Heart left ventricle (tissue), 16 donors: ENCODE data around the gene SLC39A3. TPM values are rescaled to one million over a fixed set of nuclear protein-coding genes. Genes with fewer than 3 reads are reported as not detected.

ENCODE experiments used
- ATAC-seq, 4 donors: fragments of 200-7000 bp; cut with Tn5 transposase; one replicate each; pipeline ENCODE4 v1.9.1; 2020 to 2022; ENCODE audit warnings: moderate library complexity in 4 of 4, mild to moderate bottlenecking in 3 of 4, moderate number of reproducible peaks in 1 of 4
- DNase-seq, 5 donors: peaks; one replicate each; pipeline ENCODE4 v3.0.0-alpha.2; 2020
- H3K27ac ChIP-seq, 12 donors: fragments of 200-600 bp; sonication (generic) in 4 of 12; one replicate each; pipeline versions ENCODE4 v1.5.0 to v1.8.0; 2016 to 2022; ENCODE audit warnings: mild to moderate bottlenecking in 2 of 12
- H3K27me3 ChIP-seq, 9 donors: fragments of 200-600 bp; sonication (generic) in 2 of 9; one replicate each; pipeline versions ENCODE4 v1.5.1 to v1.8.0; 2016 to 2022; ENCODE audit warnings: mild to moderate bottlenecking in 3 of 9
- H3K36me3 ChIP-seq, 9 donors: fragments of 200-600 bp; sonication (generic) in 2 of 9; one replicate each; pipeline versions ENCODE4 v1.5.0 to v1.8.0; 2018 to 2022; ENCODE audit warnings: mild to moderate bottlenecking in 2 of 9
- H3K4me1 ChIP-seq, 12 donors: fragments of 200-600 bp; sonication (generic) in 4 of 12; one replicate each; pipeline versions ENCODE4 v1.5.0 to v1.8.0; 2016 to 2022; ENCODE audit warnings: mild to moderate bottlenecking in 3 of 12
- H3K4me3 ChIP-seq, 12 donors: fragments of 200-600 bp; sonication (generic) in 4 of 12; one replicate each; pipeline versions ENCODE4 v1.5.0 to v1.8.0; 2017 to 2022; ENCODE audit warnings: mild to moderate bottlenecking in 9 of 12, moderate library complexity in 4 of 12
- H3K9me3 ChIP-seq, 12 donors: fragments of 200-600 bp; sonication (generic) in 4 of 12; one replicate each; pipeline versions ENCODE4 v1.5.0 to v1.8.0; 2016 to 2022; ENCODE audit warnings: mild to moderate bottlenecking in 1 of 12
- POLR2A ChIP-seq, 2 donors: fragments of 450-650 bp; IDR thresholded peaks; one replicate each; pipeline ENCODE4 v1.6.1; 2017; ENCODE audit warnings: antibody characterized with exemption in 2 of 2, mild to moderate bottlenecking in 2 of 2, moderate library complexity in 2 of 2
- whole genome bisulfite sequencing, 4 donors: extraction: QIAGEN DNeasy Blood & Tissue Kit in 2 of 4; methylation state at CpG; one replicate each; pipeline versions ENCODE4 v1.1.5 to v1.1.7; 2013 to 2018; 5-methylcytosine and 5-hydroxymethylcytosine counted together
- intact Hi-C, 10 donors: fragments of 100-400 bp; cut with DNase I; formaldehyde crosslinking; loops; one replicate each; pipeline versions ENCODE4 v1.11.1 to v1.14.2; 2022
- polyA plus RNA-seq, 2 donors: library from polyadenylated mRNA; stranded (reverse); fragments of 200-250 nt; gene quantifications; one replicate each; pipeline ENCODE4 v1.2.3, GENCODE V29; 2013
- total RNA-seq, 9 donors: library from RNA; depleted of rRNA in 2 of 9; stranded (reverse); fragments of >200 nt in 2 of 9; fragmentation: NEBNext Ultra II Directional in 3 of 9; extraction: Animal tissue kit (Norgen Biotek cat#: 25700) in 3 of 9; gene quantifications; one replicate each; pipeline versions ENCODE4 v1.1.0 to v1.2.4, GENCODE V29; 2016 to 2023
- TF ChIP-seq, protein P1 (sequence below), 12 donors: fragments of 200-600 bp; sonication (generic) in 4 of 12; IDR thresholded peaks; one replicate each; pipeline versions ENCODE4 v1.5.0 to v1.8.0; 2018 to 2022; ENCODE audit warnings: antibody characterized with exemption in 12 of 12, mild to moderate bottlenecking in 5 of 12
- donor health status: ischemic (EF 13 %, LVEDD 7.1; RV severe dilation, severe dysfunction).
- donor health status: healthy with polysubstance abuse.
- donor health status: DM: no; HTN: yes; CAD: no.
- donor health status: DM: no; HTN: no; CAD: no.
- donor health status: ischemic (EF 25% LVEDD 6.9; RV normal size, moderate dysfunction).
- donor health status: ischemic (EF 25% LVEDD 5.7; RV mildly dilated, moderate dysfunction).
- donor health status: healthy.
- donor health status: DM: yes; HTN: yes; CAD: no.
- donor health status: ischemic (EF 35%, LVEDD 5.7; RV mildly dilated, moderate dysfunction).
- donor health status: nonischemic (EF 11% LVEDD 7.7; RV severe dilation, severe dysfunction).
- donor health status: DM: yes; HTN: yes; CAD: no.
- donor health status: PGD.
- donor health status: ischemic (EF 29% LVEDD 5.4; RV normal size, mild dysfunction).
- donor health status: nonischemic (EF 23%, LVEDD 6.1; RV moderate dilation, normal function).

Gene SLC39A3
- total and polyA plus RNA-seq, 11 donors, result 16.4 to 63.7 (median 30.9) TPM

GRCh38 chr19:2690856-2691255 is 49.0 kb downstream of the SLC39A3 start:
- ATAC-seq (no peak), DNase-seq (no peak)
- Histone ChIP-seq H3K27me3 (no peaks in the 10 kb centered on the region), H3K9me3 (no peaks in the 10 kb centered on the region), H3K36me3 (no peaks in the 10 kb centered on the region), H3K4me1 (peaks cover 0 to 26% (median 13%) of the 10 kb centered on the region in 12 donors), H3K4me3 (no peak overlapping the region), H3K27ac (no peak overlapping the region)
- 85 to 93% (median 90%) methylated on average over 11 of the region's 11 CpGs for WGBS, 4 donors
- intact Hi-C loops, result no loop called here
- TF ChIP-seq, protein P1, sequence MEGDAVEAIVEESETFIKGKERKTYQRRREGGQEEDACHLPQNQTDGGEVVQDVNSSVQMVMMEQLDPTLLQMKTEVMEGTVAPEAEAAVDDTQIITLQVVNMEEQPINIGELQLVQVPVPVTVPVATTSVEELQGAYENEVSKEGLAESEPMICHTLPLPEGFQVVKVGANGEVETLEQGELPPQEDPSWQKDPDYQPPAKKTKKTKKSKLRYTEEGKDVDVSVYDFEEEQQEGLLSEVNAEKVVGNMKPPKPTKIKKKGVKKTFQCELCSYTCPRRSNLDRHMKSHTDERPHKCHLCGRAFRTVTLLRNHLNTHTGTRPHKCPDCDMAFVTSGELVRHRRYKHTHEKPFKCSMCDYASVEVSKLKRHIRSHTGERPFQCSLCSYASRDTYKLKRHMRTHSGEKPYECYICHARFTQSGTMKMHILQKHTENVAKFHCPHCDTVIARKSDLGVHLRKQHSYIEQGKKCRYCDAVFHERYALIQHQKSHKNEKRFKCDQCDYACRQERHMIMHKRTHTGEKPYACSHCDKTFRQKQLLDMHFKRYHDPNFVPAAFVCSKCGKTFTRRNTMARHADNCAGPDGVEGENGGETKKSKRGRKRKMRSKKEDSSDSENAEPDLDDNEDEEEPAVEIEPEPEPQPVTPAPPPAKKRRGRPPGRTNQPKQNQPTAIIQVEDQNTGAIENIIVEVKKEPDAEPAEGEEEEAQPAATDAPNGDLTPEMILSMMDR (IDR thresholded peaks at IDR 0.05), result no peak
- no peak for TF ChIP-seq POLR2A (IDR thresholded peaks at IDR 0.05)

DNA sequence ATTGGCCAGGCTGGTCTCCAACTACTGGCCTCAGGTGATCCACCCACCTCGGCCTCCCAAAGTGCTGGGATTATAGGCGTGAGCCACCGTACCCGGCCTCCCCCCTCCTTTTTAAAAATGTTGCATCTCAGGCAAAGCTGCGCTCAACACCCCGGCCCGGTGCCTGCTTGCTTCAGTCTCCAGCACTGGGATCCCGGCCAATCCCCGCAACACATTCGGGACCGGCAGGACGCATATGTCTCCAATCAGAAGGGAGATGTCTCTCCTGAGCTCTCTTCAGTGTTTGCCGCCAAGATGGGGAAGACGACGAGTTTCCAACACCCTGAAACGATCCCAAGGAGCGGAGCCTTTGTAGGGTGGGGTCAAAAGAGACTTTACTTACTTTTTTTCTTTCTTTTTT is 53.5 kb downstream of the SLC39A3 start:
- DNase-seq (no peak), ATAC-seq (no peak)
- Histone ChIP-seq H3K36me3 (peaks cover 0 to 3% (median 0%) of the 10 kb centered on the region in 9 donors), H3K4me3 (no peak overlapping the region), H3K27ac (peak overlapping the region in 5 of 12 donors; percentile 10 to 78 (median 64)), H3K9me3 (no peaks in the 10 kb centered on the region), H3K27me3 (no peaks in the 10 kb centered on the region), H3K4me1 (no peaks in the 10 kb centered on the region)
- TF ChIP-seq, protein P1 (IDR thresholded peaks at IDR 0.05), result no peak
- no peak for TF ChIP-seq POLR2A (IDR thresholded peaks at IDR 0.05)
- intact Hi-C loops, result no loop called here
- WGBS, 4 donors, result 82 to 86% (median 84%) methylated on average over 17 of the region's 17 CpGs

DNA sequence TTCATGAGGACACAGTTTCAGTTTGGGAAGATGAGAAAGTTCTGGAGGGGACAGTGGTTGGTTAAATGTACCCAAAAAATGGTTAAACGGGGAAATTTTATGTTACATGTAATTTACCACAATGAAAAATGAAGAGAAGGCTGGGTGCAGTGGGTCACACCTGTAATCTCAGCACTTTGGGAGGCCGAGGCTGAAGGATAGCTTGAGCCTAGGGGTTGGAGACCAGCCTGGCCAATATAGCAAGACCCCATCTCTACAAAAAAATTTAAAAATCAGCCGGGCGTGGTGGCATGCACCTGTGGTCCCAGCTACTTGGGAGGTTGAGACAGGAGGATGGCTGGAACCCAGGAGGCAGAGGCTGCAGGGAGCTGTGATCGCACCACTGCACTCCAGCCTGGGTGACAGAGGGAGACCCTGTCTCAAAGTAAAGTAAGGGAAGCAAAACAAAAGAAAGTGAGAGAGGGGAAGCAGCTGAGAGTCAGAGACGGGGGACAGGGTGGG is 54.6 kb downstream of the SLC39A3 start:
- DNase-seq, result no peak
- WGBS, 4 donors, result 87 to 93% (median 92%) methylated on average over 6 of the region's 6 CpGs

GRCh38 chr19:2683430-2684003 is 56.3 kb downstream of the SLC39A3 start:
- H3K27me3 ChIP-seq, result no peaks in the 10 kb centered on the region
- H3K9me3 ChIP-seq, result no peaks in the 10 kb centered on the region
- no peak for DNase-seq
- no peak overlapping the region for H3K27ac ChIP-seq
- H3K4me3 ChIP-seq, result no peak overlapping the region
- TF ChIP-seq, protein P1 (IDR thresholded peaks at IDR 0.05), result no peak
- no peak for TF ChIP-seq POLR2A (IDR thresholded peaks at IDR 0.05)
- intact Hi-C loops, result no loop called here
- WGBS, 4 donors, result 81 to 87% (median 81%) methylated on average over 20 of the region's 20 CpGs
- no peaks in the 10 kb centered on the region for H3K4me1 ChIP-seq
- ATAC-seq, result no peak
- peaks cover 0 to 5% (median 0%) of the 10 kb centered on the region in 9 donors for H3K36me3 ChIP-seq

More for the DNA sequence above, 54.6 kb downstream of the SLC39A3 start:
- intact Hi-C loops, result no loop called here
- no peak for ATAC-seq
- TF ChIP-seq POLR2A (IDR thresholded peaks at IDR 0.05), result no peak
- TF ChIP-seq, protein P1 (IDR thresholded peaks at IDR 0.05), result no peak
- H3K27ac ChIP-seq, result peak overlapping the region in 10 of 12 donors; percentile 10 to 78 (median 63)
- H3K4me3 ChIP-seq, result no peak overlapping the region
- H3K36me3 ChIP-seq, result peaks cover 0 to 5% (median 0%) of the 10 kb centered on the region in 9 donors
- no peaks in the 10 kb centered on the region for H3K27me3 ChIP-seq
- H3K4me1 ChIP-seq, result no peaks in the 10 kb centered on the region
- no peaks in the 10 kb centered on the region for H3K9me3 ChIP-seq

Other genes starting within 250 kb of the SLC39A3 start
- gene GNG7, start 37.3 kb downstream of the SLC39A3 start, total RNA-seq, result 10 to 100 TPM; 13.9 to 46.4 (median 32.5) TPM
- 10 to 100 TPM; 11.7 to 22.5 TPM for gene GNG7, start 37.3 kb downstream of the SLC39A3 start, polyA plus RNA-seq
- 100 to 1,000 TPM in 6 of 9 donors, 10 to 100 TPM in 3; 77.4 to 191 (median 142) TPM for gene DIRAS1, start 18.6 kb downstream of the SLC39A3 start, total RNA-seq
- gene DIRAS1, start 18.6 kb downstream of the SLC39A3 start, polyA plus RNA-seq, result 100 to 1,000 TPM; 112 to 168 TPM
- gene SGTA, start 43.3 kb upstream of the SLC39A3 start, total RNA-seq, result 10 to 100 TPM; 47.4 to 76.8 (median 62.4) TPM
- gene SGTA, start 43.3 kb upstream of the SLC39A3 start, polyA plus RNA-seq, result 100 to 1,000 TPM in 1 of 2 donors, 10 to 100 TPM in 1; 79.9 to 125 TPM
- gene THOP1, start 45.5 kb upstream of the SLC39A3 start, total RNA-seq, result 10 to 100 TPM; 36.8 to 78.7 (median 43.9) TPM
- 100 to 1,000 TPM in 1 of 2 donors, 10 to 100 TPM in 1; 75.5 to 114 TPM for gene THOP1, start 45.5 kb upstream of the SLC39A3 start, polyA plus RNA-seq
- gene ZNF554, start 79.9 kb upstream of the SLC39A3 start, total RNA-seq, result 1 to 10 TPM; 2.7 to 6.1 (median 4.6) TPM
- 1 to 10 TPM; 1.4 to 4.3 TPM for gene ZNF554, start 79.9 kb upstream of the SLC39A3 start, polyA plus RNA-seq
- 10 to 100 TPM in 1 of 9 donors, 1 to 10 TPM in 8; 5.9 to 11.5 (median 8.2) TPM for gene ZNF555, start 101.5 kb upstream of the SLC39A3 start, total RNA-seq
- 1 to 10 TPM; 2.7 to 3.8 TPM for gene ZNF555, start 101.5 kb upstream of the SLC39A3 start, polyA plus RNA-seq
- gene ZNF556, start 127.3 kb upstream of the SLC39A3 start, total RNA-seq, result under 1 TPM in 2 of 9 donors, not detected in 7; 0.16 to 0.20 TPM
- not detected for gene ZNF556, start 127.3 kb upstream of the SLC39A3 start, polyA plus RNA-seq
- gene ZNF57, start 160.9 kb upstream of the SLC39A3 start, total RNA-seq, result 1 to 10 TPM; 2.1 to 5.6 (median 3.3) TPM
- gene ZNF57, start 160.9 kb upstream of the SLC39A3 start, polyA plus RNA-seq, result 1 to 10 TPM; 2.3 to 3.8 TPM
- gene ZNF77, start 205.0 kb upstream of the SLC39A3 start, total RNA-seq, result 1 to 10 TPM; 1.8 to 3.2 (median 2.3) TPM
- 1 to 10 TPM; 1.7 to 2.5 TPM for gene ZNF77, start 205.0 kb upstream of the SLC39A3 start, polyA plus RNA-seq
- gene TLE6, start 237.5 kb upstream of the SLC39A3 start, total RNA-seq, result 1 to 10 TPM in 2 of 9 donors, under 1 TPM in 6, not detected in 1; 0.21 to 1.3 (median 0.57) TPM
- 1 to 10 TPM; 1.3 to 1.4 TPM for gene TLE6, start 237.5 kb upstream of the SLC39A3 start, polyA plus RNA-seq